Right hindlimb (tissue), 1 donor: ENCODE measurements around the gene HRG.

Experiments
- DNase-seq: peaks from one replicate; pipeline ENCODE4 v3.0.0-alpha.2; 2018

Gene HRG

DNA sequence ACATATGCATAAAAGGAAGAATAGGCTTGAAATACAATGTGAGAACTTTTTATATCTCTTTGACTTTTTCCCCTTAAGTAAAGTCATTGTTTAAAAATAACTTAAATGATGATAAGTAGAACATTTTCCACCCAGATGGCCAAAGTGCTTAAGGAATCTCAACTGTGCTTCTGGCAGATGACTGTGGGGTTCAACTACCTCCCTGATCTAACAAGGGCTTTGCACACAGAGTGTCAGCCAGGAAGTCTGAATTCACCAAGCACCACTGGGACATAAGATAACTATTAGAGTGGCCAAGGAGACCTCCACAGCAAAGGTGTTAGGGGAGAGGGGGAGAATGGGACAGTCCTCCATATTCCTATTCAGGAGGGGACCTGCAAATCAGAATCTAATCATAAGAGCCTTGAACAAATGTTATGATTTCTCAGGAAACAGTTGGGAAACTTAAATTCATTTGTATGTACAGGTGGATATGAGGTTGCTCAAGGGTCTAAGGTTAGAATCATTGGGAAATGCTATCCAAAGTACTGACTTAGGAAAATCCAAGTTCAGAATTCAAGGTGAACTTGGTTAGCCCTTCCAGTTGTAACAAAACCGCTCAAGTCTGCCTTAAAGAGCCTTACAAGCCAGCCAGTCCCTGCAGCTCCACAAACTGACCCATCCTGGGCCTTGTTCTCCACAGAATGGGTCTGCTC is 25.9 kb upstream of the HRG start, which contains the start of gene FETUB:
FETUB (plus strand) TSS at position 622 of the 695 bp plus-strand sequence; CDS start at position 684, 62 bp downstream.
- no peak for DNase-seq

DNA sequence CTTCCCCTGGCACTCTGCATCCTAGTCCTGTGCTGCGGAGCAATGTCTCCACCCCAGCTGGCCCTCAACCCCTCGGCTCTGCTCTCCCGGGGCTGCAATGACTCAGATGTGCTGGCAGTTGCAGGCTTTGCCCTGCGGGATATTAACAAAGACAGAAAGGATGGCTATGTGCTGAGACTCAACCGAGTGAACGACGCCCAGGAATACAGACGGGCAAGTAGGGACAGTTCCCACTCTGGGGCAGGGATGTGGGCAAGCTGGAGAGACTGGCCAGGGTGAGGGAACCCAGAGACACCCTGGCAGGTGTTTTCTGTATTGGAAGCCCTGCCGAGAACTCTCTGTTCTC is 25.4 kb upstream of the HRG start:
- no peak for DNase-seq

DNA sequence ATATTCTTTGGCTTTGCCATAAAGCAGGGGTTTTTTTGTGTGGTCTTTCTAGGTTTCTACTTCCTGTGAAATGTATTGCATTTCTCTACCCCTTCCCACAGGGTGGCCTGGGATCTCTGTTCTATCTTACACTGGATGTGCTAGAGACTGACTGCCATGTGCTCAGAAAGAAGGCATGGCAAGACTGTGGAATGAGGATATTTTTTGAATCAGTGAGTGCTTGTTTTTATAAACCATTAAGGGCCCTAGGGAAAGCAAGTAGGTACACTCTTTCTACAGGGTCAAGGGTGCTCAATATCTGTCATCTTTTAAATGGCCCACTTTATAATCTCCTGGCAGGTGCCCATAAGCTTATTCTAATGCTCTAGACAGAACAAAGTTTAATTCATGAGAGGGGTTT is 24.9 kb upstream of the HRG start:
- no peak for DNase-seq

DNA sequence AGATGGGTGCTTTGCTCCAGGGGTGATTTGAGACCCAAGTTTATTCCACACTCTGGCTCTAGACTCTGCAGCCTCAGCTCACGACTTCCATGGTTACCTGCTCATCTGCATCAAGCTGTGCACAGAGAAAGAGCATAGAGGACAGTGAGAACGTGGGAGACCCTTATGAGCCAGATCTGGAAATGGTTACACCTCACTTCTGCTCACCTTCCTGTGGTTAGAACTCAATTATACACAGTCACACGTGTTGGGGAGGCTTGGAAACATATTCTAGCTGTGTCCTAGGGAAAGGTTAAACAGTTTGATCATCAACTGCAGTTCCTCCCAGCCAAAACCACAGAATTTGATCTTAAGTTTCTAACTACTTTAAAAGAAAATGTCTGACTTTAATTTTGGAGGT is 23.8 kb upstream of the HRG start:
- DNase-seq, result no peak

DNA sequence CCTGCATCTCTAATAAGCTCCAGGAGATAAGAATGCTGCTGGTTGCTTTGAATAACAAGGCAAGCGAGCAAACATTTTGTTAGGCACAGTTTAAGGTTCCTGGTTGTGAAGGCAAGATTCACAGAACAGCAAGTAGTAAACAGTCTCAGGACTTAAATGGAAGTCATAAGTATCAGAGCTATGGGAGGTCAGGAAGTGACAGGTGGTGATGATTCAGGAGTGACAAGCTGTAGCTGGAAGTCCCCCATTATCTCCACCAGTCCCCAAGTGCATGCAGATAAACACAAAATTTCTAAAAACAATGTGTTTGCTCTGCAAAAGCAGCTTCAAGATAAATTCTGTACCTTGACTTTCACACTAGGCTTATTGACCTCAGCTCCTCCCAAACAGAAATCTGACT is 22.3 kb upstream of the HRG start:
- DNase-seq, result no peak

DNA sequence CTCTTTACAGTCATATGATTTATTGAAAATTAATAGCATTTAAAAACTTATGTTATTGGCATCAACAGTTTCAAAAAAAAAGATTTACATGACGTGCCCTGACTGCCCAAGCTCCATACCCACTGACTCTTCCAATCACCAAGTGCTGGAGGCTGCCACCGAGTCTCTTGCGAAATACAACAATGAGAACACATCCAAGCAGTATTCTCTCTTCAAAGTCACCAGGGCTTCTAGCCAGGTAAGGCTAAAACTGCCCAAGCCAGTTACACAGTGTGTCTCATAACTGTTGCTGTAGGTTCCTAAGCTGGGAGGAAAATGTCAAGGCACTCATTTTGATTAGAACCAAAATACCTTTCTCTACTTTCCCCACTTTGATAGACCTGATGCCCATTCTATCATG is 21.1 kb upstream of the HRG start:
- no peak for DNase-seq

DNA sequence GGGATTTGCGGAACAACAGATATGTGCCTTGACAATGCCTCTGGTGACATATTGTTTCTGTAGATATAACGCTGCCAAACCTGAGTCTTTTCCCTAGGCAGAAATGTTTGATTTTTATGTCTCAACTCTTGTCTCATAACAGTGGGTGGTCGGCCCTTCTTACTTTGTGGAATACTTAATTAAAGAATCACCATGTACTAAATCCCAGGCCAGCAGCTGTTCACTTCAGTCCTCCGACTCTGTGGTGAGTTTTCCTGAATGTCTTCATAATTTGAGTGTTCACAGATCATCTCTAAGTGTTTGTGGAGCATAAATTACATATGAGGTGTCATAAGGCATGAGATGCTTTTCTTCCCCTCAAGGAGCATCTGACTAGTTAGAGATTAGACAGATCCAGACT is 19.7 kb upstream of the HRG start:
- no peak for DNase-seq

DNA sequence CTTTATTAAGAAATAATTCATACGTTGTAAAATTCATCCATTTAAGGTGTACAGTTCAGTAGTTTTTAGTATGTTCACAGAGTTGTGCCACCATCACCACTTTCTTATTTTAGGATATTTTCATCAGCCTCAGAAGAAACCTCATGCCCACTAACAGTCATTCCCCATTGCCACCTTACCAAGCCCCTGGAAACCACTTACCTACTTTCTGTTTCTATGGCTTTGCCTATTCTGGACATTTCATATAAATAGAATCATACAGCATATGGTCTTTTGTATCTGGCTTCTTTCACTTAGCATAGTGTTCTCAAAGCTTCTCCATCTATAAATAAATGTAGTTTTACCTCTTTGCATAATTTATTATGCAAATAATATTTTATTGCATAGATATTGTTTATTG is 19.0 kb upstream of the HRG start:
- no peak for DNase-seq

DNA sequence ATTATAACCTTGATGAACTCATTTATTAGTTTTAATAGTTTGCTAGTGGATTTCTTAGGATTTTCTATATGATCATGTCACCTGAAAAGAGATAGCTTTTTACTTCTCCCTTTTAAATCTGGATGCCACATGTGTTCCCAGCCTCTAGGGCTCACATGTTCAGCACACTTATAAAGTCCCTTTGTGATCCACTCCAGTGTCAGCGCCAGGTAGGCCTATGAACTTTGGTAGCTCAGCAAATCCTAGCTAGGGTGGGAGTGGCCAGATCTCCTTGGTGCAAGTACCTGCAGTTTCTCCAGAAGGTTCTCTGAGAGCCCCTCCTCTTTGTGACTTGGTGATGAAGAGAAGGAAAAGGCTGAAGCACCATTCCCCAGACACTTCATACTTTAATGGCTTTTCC is 17.0 kb upstream of the HRG start:
- DNase-seq, result no peak

DNA sequence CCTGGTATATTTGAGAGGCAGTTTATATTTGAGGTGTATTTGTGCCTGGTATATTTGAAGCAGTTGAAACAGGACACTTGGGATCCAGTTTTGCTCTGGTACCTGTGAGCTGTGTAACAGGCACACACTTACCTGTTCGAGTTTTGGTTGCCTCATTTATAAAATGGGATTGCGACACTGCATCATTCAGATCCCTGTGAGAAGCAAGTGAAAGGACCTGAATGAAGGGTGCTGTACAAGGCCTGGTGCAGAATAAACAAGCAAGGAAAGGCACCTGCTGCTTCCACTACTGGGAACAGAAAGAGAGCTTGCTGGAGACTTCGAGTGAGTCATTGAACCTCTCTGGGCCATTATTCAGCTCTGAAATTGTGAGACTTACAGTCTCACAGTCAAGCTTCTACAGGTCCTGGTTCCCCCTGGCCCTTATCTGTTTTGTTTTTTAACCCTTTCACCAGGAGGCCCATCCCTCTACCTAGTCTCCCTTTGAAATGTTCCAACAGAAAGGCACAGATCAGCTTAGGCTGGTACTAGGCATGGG is 14.1 kb upstream of the HRG start:
- no peak for DNase-seq

DNA sequence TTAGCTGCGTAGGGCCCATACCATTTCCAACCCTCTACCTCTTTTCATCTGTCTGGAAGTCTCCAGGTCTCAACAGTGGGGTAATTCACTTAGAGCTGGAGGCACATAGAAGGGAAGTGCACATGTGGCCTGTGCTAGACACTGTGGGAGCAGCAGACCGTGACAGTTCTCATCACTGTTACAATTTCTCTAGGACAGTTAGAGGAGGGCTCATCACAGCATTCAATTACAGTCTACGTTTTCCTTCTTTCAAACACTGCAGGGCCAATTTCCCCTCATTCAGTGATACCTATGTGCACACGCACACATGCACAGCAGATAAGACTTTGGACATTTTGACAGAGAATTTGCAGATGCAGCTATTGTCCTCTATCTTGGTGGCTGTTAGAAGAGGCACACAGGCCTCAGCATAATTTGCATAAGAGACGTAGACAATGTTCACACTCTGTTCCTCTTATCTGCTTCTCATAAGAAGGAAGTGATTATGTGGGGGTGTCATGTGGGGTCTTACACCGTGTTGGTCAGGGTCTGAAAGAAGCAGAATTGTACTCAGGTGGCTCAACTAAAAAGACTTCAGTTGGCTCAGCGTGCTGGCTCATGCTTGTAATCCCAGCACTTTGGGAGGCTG is 12.6 kb upstream of the HRG start:
- no peak for DNase-seq

DNA sequence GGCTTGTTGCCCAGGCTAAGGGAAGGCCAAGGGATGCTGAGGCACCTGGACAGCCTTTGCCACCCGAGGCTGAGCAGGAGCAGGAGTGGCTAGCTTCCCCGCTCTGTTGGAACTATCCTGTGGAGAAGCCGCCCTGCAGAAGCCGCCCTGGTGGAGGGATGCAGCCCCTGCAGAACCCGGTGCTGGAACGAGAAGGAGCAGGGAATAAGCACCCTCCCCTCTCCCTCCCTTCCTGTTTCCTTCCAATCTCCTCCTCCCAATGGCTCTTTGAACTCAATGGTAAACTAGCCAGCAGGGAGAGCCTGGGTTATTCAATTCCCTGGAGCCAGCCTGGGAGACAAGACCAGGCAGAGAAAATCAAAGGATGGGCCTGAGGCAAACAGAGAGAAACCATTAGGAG is 11.8 kb upstream of the HRG start:
- no peak for DNase-seq

DNA sequence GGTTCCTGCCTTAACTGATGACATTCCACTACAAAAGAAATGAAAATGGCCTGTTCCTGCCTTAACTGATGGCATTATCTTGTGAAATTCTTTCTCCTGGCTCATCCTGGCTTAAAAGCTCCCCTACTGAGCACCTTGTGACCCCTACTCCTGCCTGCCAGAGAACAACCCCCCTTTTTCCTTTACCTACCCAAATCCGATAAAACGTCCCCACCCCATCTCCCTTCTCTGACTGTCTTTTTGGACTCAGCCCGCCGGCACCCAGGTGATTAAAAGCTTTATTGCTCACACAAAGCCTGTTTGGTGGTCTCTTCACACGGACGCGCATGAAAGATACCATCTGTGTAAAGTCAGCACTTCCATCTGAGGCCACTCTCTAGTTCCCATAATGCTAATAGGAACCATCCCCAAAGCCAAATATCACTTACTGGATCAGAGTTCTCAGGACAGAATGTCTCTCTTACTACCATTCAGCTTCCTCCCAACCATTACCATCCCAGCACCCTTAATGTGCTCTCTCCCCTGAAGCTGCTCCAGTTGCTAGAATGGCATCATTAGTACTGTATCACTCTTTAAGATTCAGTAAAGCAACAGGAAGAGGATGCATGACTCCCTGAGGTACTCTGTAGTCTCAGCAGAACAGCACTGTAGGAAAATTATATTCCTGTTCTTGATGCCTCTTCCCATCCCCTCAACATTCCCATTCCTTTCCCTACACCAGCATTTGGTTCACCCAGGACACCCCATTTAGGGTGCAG is 2.3 kb upstream of the HRG start:
- DNase-seq, result no peak

DNA sequence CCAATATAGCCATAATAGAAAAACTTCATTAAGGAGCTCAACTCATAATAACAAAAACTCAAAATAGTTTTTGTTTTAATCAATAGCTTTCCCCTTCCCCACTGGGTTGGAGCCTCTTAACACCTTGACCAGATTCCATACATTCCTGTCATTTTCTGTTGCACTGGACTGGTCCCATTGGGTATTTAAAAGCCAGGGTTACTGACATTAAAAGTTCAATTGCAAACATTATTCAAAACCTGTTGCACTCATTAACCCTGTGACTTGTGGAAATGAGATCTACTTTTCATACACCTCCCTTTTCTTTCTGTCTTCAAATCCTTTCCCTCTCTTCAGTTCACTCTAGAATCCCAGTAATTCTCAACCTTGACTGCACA is 1.7 kb upstream of the HRG start:
- no peak for DNase-seq

DNA sequence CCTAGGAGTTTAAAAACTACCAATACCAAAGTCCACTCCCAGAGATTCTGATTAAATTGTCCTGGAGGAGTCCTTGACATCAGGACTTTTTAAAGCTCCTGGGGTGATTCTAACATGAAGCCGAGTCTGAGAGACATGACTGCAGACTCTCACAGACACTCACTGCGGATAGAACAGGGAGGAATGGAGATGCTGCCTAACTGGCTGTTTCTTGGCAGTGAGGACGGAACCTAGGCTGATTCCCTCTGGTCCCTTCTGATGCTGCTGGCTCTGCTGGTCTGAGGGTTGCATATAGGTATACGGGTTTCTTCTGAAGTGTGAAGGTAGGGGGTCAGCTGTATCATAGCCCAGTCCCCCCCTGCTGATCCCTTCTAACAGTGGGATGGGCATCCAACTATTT is 1.3 kb upstream of the HRG start:
- DNase-seq, result no peak

DNA sequence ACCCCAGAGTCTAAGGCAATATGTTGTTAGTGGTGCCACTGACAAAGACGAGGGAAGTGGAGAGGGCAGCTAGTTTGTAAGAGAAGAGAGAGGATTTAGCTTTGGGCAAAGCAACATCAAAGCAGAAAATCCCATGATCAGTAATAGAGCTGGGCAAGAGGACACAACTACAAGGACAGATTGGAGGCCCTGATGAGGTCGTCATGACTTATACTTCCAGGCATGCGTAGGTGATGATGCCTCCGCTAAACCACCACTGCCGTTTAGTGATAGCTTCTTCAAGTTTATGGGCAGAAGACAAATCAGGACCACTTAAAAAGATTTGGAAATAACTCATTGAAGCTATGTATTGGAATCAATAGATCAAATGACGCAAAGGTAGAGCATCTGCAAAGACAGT is 2.6 kb downstream of the HRG start:
- DNase-seq, result no peak

DNA sequence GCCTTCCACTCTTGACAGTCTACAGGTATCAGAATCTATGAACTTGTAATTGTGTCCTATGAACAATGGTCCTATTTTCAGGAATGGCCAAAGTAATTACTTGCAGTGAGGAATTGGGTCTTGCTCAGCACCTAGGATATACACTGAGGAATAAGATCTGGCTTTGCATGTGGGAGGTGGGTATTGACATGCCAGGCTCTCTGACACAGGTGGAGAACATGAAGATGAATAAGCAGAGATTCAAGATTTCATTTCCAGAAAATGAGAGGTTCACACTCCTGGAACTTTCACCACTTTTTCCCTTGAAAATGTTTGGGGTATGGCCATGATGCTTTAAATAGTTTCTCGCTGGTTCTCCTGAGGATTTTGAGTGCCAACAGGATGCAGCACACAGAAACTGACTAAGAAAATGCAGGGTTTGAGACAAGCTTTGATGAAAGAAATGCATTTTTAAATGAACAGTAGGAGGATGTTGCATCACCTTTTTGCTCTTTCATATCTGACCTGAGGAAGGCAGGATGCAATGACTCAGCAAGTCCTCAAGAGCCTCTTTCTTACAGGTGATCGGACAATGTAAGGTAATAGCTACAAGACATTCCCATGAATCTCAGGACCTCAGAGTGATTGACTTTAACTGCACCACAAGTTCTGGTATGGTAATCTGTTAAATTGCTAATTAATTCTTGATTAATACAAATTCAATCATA is 3.7 kb downstream of the HRG start:
- no peak for DNase-seq

DNA sequence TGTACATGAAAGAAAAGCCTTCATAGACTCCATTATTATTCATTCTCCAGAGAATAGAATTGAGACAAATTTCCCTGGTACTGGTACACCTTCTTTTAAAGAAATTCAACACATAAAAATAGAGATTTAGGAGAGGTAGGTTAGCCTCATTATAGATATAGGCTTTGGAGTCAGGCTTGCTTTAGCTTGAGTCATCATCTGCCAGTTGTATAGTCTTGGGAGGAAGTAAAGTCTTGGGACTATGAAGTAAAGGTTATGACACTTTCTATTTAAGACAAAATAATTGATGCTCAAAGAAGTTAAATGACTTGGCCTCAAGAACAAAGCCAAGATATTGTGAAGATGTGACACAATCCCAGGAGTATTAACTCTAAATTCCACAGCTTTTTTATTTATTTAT is 4.3 kb downstream of the HRG start:
- DNase-seq, result no peak

DNA sequence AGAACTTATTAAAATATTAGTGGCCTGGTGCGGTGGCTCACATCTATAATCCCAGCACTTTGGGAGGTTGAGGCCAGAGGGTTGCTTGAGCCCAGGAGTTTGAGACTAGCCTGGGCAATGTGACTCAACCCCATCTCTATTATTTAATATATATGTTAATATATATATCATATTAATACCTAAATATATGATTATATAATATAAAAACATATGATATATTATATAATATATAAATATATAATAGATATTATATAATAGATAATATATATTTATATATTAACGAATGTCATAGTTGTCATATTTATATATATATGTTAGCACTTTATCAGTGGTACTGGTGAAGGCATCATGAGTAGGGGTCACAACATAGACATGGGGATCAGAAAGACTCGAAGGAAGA is 5.2 kb downstream of the HRG start:
- DNase-seq, result no peak

DNA sequence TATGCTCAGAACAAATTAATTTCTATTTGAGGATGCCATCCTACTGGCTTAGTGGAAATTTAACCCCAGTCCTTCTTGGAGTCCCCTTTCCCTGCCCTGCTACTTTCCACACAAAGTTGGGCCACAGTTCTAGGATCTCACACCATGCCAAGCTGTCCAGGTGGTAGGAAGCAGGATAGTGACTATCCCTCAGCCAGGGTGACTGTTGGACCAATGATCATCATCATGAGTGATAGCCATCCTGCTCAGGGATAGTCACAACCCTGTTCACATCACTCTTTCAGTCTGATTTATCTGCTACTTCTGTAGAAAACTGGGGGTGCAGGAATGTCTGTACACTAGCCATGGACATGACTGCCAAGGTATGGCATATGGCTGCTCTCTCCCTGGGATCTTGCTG is 12.8 kb downstream of the HRG start:
- DNase-seq, result no peak

DNA sequence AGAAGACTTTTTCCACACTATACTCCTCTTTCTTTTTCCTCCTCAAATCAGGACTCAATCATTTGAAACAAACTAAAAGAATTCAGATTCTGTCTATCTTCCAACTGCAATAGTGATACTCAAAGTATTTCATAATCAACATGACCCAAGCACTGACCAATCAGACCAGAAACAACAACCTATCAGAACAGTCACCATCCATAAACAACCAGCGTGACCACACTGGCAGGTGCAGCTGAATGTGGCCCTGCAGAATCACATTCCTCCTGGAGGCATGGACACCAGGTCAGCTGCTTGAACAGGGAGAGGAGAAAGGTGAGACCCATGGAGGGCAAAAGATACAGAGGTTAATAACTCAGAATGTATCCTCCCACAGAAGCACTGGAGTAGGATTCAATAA is 13.3 kb downstream of the HRG start:
- no peak for DNase-seq

DNA sequence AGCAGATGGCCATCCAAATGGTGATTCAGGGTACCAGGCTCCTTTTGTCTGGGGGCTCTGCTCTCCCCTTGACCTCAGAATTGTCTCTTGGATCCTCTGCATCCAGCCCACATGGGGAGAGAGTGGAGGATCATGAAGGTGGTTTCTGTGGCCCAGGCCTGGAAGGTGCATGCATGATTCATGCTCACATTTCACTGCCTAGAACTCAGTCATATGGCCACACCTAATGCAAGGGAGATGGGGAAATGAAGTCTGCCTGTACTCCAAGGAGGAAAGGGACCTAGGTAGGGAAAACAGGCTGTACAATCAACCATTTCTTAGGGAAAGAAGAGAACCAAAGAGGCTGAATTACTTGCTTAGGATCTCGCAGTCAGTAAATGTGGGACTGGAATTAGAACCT is 15.1 kb downstream of the HRG start:
- no peak for DNase-seq

DNA sequence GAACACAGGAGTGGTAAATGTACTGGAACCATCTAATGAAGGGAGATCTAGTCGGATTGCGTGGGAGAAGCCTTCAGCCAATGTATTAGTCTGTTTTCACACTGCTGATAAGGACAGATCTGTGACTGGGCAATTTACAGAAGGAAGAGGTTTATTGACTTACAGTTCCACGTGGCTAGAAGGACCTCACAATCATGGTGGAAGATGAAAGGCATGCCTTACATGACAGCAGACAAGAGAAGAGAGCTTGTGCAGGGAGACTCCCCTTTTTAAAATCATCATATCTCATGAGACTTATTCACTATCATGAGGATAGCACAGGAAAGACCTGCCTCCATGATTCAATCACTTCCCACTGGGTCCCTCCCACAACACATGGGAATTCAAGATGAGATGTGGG is 17.0 kb downstream of the HRG start:
- no peak for DNase-seq

DNA sequence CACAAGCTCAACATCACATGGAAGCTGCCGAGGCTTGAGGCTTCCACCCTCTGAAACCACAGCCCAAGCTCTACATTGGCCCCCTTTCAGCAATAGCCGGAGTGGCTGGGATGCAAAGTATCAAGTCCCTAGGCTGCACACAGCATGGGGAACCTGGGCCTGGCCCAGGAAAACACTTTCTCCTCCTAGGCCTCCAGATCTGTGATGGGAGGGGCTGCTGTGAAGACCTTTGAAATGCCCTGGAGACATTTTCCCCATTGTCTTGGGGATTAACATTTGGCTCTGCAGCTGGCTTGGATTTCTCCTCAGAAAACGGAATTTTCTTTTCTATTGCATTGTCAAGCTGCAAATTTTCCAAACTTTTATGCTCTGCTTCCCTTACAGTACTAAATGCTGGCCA is 18.2 kb downstream of the HRG start:
- no peak for DNase-seq
